KMS-11 (cell line): Measurements from ENCODE around the gene GAS1.

Source experiments
- H2AFZ ChIP-seq: fragments of 200-600 bp; sonication (generic); 2 replicates; pipeline ENCODE4 v1.6.1; 2016; ENCODE audit warnings: antibody characterized with exemption, mixed run types, low read depth
- H3K27ac ChIP-seq: fragments of 200-600 bp; sonication (generic); 2 replicates; pipeline ENCODE4 v1.6.1; 2016; ENCODE audit warnings: mild to moderate bottlenecking, mixed run types
- H3K27me3 ChIP-seq: fragments of 200-600 bp; sonication (generic); 2 replicates; pipeline ENCODE4 v1.6.1; 2017; ENCODE audit warnings: mild to moderate bottlenecking, low read depth, mixed run types, moderate library complexity; ENCODE audit not compliant: insufficient read depth
- H3K36me3 ChIP-seq: fragments of 200-600 bp; sonication (generic); 2 replicates; pipeline ENCODE4 v1.6.1; 2017; ENCODE audit warnings: mild to moderate bottlenecking, mixed run types; ENCODE audit not compliant: insufficient read depth
- H3K4me1 ChIP-seq: fragments of 200-600 bp; sonication (generic); 2 replicates; pipeline ENCODE4 v1.6.1; 2016; ENCODE audit warnings: mild to moderate bottlenecking, low read depth, mixed run types; ENCODE audit not compliant: poor library complexity, severe bottlenecking
- H3K4me2 ChIP-seq: fragments of 200-600 bp; sonication (generic); 2 replicates; pipeline ENCODE4 v1.7.0; 2016; ENCODE audit warnings: mild to moderate bottlenecking, mixed run types
- H3K4me3 ChIP-seq: fragments of 200-600 bp; sonication (generic); IDR thresholded peaks from 2 replicates; pipeline ENCODE4 v1.6.1; 2017; ENCODE audit warnings: low read depth, low read length, mixed read lengths; ENCODE audit not compliant: insufficient read depth
- H3K79me2 ChIP-seq: fragments of 200-600 bp; sonication (generic); 2 replicates; pipeline ENCODE4 v1.6.1; 2016; ENCODE audit warnings: low read depth, mixed run types; ENCODE audit not compliant: insufficient read depth
- H3K9ac ChIP-seq: fragments of 200-600 bp; sonication (generic); 2 replicates; pipeline ENCODE4 v1.6.1; 2016; ENCODE audit warnings: mild to moderate bottlenecking, mixed run types
- H4K20me1 ChIP-seq: fragments of 200-600 bp; sonication (generic); 2 replicates; pipeline ENCODE4 v1.6.1; 2016; ENCODE audit warnings: mild to moderate bottlenecking, mixed run types; ENCODE audit not compliant: insufficient read depth
- TF ChIP-seq, protein P1 (sequence below): fragments of 200-600 bp; sonication (generic); conservative IDR thresholded peaks from 2 replicates; pipeline ENCODE4 v1.6.1; 2017; ENCODE audit warnings: low read depth, mild to moderate bottlenecking, antibody characterized with exemption, low read length, moderate library complexity, mixed read lengths

Gene GAS1

DNA sequence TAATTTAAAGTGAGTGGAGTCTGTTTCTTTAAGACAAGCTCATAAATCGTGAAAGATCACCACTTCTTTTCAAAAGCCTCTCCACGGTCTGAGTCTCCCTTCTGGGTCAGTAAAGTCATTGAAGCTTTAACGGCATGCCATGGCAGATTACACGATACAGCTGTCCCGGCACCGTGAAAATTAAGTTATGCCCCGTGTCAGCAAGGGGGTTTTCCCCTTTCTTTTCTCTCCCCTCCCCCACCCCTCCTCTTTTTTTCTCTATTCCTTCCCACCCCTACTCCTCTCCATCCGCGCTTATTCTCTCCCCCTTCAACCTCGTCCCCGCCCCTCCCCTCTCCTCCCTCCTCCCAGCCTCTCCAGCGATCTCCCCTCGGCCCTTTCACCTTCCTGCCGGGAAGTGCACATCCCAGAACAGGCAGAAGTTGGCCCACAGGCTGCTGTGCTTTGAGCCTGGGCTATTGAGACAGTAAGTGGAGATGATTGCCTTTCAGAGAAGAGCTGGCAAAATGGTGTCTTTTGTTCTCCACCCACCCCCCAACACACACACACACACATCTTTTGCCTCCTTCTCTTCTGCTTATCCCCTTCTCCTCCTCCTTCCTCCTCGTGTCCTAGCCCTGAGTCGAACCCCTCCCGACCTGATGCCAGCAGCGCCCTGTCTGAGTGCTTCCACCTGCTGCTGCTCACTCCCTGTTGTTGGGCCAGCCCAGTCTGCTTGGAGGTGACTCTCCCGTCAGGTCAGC is 44.1 kb downstream of the GAS1 start:
- no peak overlapping the region for H3K4me2 ChIP-seq
- H2AFZ ChIP-seq: no peak overlapping the region
- no peaks in the 10 kb centered on the region for H3K27me3 ChIP-seq
- H3K27ac ChIP-seq: no peak overlapping the region
- TF ChIP-seq, protein P1, sequence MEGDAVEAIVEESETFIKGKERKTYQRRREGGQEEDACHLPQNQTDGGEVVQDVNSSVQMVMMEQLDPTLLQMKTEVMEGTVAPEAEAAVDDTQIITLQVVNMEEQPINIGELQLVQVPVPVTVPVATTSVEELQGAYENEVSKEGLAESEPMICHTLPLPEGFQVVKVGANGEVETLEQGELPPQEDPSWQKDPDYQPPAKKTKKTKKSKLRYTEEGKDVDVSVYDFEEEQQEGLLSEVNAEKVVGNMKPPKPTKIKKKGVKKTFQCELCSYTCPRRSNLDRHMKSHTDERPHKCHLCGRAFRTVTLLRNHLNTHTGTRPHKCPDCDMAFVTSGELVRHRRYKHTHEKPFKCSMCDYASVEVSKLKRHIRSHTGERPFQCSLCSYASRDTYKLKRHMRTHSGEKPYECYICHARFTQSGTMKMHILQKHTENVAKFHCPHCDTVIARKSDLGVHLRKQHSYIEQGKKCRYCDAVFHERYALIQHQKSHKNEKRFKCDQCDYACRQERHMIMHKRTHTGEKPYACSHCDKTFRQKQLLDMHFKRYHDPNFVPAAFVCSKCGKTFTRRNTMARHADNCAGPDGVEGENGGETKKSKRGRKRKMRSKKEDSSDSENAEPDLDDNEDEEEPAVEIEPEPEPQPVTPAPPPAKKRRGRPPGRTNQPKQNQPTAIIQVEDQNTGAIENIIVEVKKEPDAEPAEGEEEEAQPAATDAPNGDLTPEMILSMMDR: no peak
- H4K20me1 ChIP-seq: no peaks in the 10 kb centered on the region
- H3K4me3 ChIP-seq: no peak overlapping the region
- H3K79me2 ChIP-seq: no peaks in the 10 kb centered on the region
- H3K4me1 ChIP-seq: no peaks in the 10 kb centered on the region
- H3K36me3 ChIP-seq: no peaks in the 10 kb centered on the region
- H3K9ac ChIP-seq: no peak overlapping the region

DNA sequence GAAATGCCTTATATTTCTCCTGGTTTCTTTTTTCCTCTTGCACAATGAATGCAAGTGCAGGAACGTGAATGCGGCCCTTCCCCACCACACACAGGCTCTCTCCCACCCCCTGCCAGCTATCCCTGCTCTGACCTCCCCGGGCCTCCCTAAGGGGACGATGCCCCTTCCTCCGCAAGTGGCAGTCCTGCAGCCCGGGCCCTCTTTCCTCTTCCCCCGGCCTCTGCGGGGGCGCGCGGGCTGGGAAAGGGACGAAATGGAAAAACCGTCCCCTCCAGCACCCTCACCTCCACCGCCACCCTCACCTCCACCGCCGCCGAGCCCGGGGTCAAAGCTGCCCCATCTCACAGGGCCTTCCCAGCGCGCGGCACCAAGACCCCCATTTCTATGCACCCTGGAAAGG is 44.7 kb downstream of the GAS1 start:
- no peaks in the 10 kb centered on the region for H3K4me1 ChIP-seq
- no peaks in the 10 kb centered on the region for H3K79me2 ChIP-seq
- H4K20me1 ChIP-seq: no peaks in the 10 kb centered on the region
- no peaks in the 10 kb centered on the region for H3K27me3 ChIP-seq
- no peak overlapping the region for H3K4me2 ChIP-seq
- TF ChIP-seq, protein P1: no peak
- no peak overlapping the region for H3K9ac ChIP-seq
- no peak overlapping the region for H3K27ac ChIP-seq
- no peaks in the 10 kb centered on the region for H3K36me3 ChIP-seq
- no peak overlapping the region for H3K4me3 ChIP-seq
- H2AFZ ChIP-seq: no peak overlapping the region

DNA sequence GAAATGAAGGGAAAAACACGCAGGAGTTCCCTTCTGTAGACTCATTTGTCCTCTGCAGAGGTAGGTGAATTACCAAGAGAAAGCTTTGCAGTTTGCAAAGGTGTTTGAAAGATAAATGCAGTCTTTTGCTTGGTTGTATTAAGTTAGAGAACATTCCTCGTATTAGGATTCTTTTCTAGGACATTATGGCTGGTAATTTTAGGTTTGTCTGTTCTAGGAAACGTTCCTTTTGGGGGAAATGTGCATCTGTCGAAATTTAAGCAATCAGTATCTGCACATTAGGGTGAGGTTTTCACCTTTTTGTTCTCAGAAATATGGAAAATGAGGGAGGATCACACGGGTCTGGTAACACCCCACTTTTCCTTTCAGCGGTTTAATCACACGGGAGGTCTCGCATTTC is 45.1 kb downstream of the GAS1 start:
- Histone ChIP-seq H3K27me3 (no peaks in the 10 kb centered on the region), H3K79me2 (no peaks in the 10 kb centered on the region), H3K9ac (no peak overlapping the region), H3K27ac (no peak overlapping the region), H4K20me1 (no peaks in the 10 kb centered on the region), H3K4me2 (no peak overlapping the region), H3K36me3 (no peaks in the 10 kb centered on the region), H3K4me3 (no peak overlapping the region), H2AFZ (no peak overlapping the region), H3K4me1 (no peaks in the 10 kb centered on the region)
- TF ChIP-seq, protein P1: no peak

DNA sequence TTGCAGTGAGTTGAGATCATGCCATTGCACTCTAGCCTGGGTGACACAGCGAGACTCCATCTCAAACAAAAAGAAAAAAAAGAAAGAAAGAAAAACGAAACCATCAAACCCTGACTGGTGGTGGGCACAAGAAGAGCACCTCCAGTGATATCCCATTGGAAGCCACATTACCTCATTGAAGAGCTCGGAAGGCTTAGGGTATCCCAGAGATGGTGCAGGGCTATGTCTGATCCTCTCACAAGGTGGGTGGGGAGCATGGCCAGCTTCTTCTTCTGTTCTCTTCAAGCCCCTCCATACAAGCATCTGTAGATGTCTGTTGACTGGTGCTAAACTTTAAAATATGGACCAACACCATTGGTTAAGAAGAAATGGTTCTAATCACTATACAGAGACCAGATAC is 45.8 kb downstream of the GAS1 start:
- no peaks in the 10 kb centered on the region for H4K20me1 ChIP-seq
- no peaks in the 10 kb centered on the region for H3K27me3 ChIP-seq
- H3K9ac ChIP-seq: no peak overlapping the region
- no peaks in the 10 kb centered on the region for H3K4me1 ChIP-seq
- H3K36me3 ChIP-seq: no peaks in the 10 kb centered on the region
- H3K79me2 ChIP-seq: no peaks in the 10 kb centered on the region
- H2AFZ ChIP-seq: no peak overlapping the region
- H3K4me3 ChIP-seq: no peak overlapping the region
- no peak overlapping the region for H3K27ac ChIP-seq
- H3K4me2 ChIP-seq: no peak overlapping the region
- TF ChIP-seq, protein P1: no peak
